NB4 (cell line): ENCODE measurements around the gene RAP2A.
A peak's percentile ranks its signal among the peaks of the same experiment; 100 is the strongest.

Experiments
- DNase-seq: peaks from one replicate; pipeline ENCODE4 v3.0.0; 2010; ENCODE audit warnings: low read depth
- H3K4me3 ChIP-seq: one replicate; pipeline ENCODE4 v1.5.1; 2011; ENCODE audit warnings: mild to moderate bottlenecking, low read depth, low read length, moderate library complexity
- MYC ChIP-seq: IDR thresholded peaks from 2 replicates; pipeline ENCODE4 v1.6.1; 2011; ENCODE audit warnings: low read depth, low read length
- POLR2A ChIP-seq: IDR thresholded peaks from 2 replicates; pipeline ENCODE4 v1.6.1; 2011; ENCODE audit warnings: mild to moderate bottlenecking; ENCODE audit not compliant: insufficient read length; ENCODE audit errors: extremely low read depth
- TF ChIP-seq, protein P1 (sequence below): IDR thresholded peaks from 2 replicates; pipeline ENCODE4 v1.6.1; 2011; ENCODE audit warnings: low read depth, low read length
- TF ChIP-seq, protein P2 (sequence below): IDR thresholded peaks from one replicate; pipeline ENCODE4 v1.5.1; 2012; ENCODE audit warnings: low read depth, low read length

Gene RAP2A

DNA sequence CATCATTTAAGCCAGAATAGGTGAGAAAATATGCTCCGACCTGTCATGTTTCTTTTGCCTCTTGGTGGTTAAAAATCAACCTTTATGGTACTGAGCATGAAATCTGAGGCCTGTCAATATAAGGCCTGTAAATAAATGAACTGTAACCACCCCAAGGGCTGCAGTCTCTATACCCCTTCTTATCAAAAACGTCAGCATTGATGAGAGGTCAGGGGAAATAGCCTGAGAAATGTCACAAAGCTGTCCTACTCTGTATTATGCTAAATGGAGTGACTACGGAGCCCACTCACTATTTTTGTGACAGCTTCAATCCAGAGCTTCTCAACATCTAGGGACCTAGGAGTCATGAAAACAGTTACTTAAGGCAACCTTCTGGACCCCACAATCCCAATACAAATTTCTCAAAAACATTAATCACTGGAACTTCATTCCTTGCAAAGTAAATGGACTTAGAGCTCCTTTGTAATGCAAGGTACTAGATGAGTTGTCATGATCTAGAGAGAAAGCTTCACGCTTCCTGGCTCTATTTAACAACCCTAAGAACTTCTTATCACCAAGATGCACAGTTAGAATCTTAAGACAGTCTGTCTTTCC, 2.7 kb upstream of the RAP2A start:
- no peak for DNase-seq
- TF ChIP-seq, protein P1, sequence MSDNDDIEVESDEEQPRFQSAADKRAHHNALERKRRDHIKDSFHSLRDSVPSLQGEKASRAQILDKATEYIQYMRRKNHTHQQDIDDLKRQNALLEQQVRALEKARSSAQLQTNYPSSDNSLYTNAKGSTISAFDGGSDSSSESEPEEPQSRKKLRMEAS = no peak
- TF ChIP-seq POLR2A (no peak), MYC (no peak)
- TF ChIP-seq, protein P2, sequence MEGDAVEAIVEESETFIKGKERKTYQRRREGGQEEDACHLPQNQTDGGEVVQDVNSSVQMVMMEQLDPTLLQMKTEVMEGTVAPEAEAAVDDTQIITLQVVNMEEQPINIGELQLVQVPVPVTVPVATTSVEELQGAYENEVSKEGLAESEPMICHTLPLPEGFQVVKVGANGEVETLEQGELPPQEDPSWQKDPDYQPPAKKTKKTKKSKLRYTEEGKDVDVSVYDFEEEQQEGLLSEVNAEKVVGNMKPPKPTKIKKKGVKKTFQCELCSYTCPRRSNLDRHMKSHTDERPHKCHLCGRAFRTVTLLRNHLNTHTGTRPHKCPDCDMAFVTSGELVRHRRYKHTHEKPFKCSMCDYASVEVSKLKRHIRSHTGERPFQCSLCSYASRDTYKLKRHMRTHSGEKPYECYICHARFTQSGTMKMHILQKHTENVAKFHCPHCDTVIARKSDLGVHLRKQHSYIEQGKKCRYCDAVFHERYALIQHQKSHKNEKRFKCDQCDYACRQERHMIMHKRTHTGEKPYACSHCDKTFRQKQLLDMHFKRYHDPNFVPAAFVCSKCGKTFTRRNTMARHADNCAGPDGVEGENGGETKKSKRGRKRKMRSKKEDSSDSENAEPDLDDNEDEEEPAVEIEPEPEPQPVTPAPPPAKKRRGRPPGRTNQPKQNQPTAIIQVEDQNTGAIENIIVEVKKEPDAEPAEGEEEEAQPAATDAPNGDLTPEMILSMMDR = no peak
- H3K4me3 ChIP-seq = peak overlapping the region; percentile 83

DNA sequence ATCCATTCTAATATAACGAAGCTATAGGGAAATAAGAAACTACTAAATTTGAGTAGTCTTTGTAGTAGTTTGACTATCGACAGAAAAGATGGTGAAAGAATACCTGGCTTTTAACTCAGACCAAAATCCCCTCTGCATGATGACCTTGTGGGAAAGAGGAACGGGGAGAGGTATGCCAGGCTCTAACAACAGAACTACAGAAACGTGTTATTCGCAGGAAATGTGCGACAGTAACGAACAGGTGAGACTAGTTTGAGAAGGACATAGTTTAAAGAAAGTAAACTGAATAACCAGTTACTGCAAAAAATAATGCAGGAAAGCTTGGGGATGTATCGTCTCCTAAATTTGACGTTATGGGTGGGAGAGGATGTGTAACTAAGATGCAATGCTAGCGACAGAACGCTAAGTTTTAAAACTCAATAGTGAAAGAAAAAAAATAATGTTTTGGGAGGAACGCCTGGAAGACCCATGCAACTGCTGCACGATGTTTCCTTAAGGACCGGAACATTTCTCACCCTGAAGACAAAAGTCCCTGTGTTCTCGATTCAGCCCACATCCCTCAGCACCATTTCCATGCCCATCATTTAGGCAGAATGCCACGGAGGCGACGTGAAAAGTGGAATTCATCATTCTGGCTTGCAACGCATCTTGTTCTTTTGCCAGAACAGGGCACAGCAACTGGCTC, 1.6 kb upstream of the RAP2A start:
- peak overlapping the region; percentile 83 for H3K4me3 ChIP-seq
- peak; percentile 33 for DNase-seq
- no peak for TF ChIP-seq MYC
- TF ChIP-seq, protein P2 = no peak
- TF ChIP-seq POLR2A = peak; percentile 61

DNA sequence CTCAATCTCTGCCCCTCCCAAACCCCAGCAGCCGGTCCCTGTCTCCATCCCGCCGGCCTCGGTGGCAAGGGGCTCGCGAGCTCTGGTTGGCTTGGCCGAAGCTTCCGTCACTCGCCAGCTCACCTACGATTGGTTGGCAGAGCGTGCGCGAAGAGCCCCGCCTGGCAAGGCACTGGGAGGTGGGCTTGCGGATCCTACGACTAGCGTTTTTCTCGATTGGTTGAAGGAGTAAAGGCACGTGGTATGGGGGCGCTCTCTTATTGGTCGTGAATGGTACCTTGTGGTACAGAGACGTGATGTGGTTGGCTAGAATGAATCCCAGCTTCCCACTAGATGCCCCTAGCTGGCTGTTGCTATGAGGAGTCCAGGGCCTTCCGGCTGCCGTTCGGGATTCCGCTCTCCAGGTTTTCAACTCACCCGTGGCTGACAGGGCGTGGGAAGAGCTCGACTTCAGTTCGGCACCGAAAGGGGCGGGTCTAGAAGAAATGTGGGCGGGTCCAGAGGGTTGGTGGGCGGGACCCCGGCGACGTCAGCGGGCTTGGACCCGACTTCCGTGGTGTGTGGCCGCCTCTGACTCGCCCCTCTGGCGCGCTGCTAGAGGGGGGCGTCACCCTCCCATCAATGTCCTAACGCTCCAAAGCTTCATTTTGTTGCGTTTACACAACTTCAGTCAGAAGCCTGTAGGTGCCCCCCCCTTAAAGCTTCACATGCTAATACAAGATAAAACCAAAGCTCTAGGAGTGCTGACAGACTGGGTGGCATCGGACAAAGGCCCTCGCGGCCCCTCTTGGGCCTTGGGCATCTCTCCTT, 847 bp upstream of the RAP2A start:
- TF ChIP-seq, protein P1 = peak; percentile 100
- TF ChIP-seq, protein P2 = no peak
- TF ChIP-seq POLR2A = peak; percentile 83
- TF ChIP-seq MYC = peak; percentile 75
- DNase-seq = peak; percentile 100
- H3K4me3 ChIP-seq = peak overlapping the region; percentile 86

DNA sequence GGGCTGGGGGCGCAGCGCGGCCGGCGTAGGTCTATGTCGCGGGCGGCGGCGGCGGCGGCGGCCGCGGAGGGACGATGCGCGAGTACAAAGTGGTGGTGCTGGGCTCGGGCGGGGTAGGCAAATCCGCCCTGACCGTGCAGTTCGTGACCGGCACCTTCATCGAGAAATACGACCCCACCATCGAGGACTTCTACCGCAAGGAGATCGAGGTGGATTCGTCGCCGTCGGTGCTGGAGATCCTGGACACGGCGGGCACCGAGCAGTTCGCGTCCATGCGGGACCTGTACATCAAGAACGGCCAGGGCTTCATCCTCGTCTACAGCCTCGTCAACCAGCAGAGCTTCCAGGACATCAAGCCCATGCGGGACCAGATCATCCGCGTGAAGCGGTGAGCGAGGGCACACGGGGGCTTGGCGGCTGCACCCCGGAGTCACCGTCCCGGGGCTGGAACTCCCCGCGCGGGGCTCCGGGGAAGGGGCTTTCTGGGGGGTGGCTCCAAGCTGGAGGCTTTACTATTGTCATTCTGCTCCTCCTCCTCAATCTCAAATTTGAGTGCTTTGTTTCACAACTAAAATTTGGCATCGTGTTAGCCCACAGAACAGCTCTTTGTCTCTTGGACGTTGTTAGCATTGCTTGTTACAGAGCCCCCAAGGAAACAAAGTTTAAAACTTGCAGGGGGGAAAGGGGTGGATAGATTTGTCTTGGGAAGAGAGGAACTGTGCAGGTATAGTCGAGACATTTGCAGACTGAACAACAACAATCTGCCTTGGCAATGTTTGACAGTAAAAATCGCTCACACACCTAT, 630 bp downstream of the RAP2A start:
- peak overlapping the region; percentile 70 for H3K4me3 ChIP-seq
- DNase-seq = peak; percentile 62
- TF ChIP-seq POLR2A = no peak
- TF ChIP-seq MYC = no peak; the same call in 1 of the 2 replicates
- TF ChIP-seq, protein P1 = no peak
- TF ChIP-seq, protein P2 = no peak

DNA sequence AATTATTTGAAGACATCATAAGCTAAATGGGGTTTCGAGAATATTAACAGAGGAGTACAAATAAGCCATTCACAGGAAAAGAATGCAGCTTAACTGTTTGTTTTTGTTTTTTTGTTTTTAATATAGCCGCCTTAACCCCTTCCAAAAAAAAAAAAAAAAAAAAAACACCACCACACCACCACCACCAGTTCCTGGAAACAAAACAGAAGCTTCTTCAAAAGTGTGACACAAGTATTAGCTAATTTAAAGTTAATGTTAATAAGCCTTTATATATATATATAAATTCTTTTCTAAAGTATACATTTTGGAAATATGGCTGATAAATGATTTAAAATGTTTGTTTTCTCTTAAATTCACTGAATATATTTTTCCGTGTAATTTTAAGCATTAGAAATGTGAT, 1.4 kb downstream of the RAP2A start:
- H3K4me3 ChIP-seq = peak overlapping the region; percentile 70
- DNase-seq = no peak
- TF ChIP-seq POLR2A (no peak), MYC (no peak)
- TF ChIP-seq, protein P2 = no peak
- TF ChIP-seq, protein P1 = no peak
